H1 (cell line): ENCODE measurements around the gene ROR1. TPM values are rescaled to one million over a fixed set of nuclear protein-coding genes. Genes with fewer than 3 reads are reported as not detected.

Source experiments
- CTCF ChIA-PET: fragments of 300-600 bp; sonication (Branson Sonifier 250); formaldehyde crosslinking; loops from one replicate; lab custom pipeline; 2021; ENCODE audit not compliant: partially characterized antibody; lab: Charles Lee
- POLR2A ChIA-PET: fragments of 300-600 bp; sonication (Branson Sonifier 250); formaldehyde crosslinking; loops from one replicate; lab custom pipeline; 2021; ENCODE audit warnings: inconsistent platforms; ENCODE audit not compliant: partially characterized antibody; lab: Charles Lee
- DNase-seq, 2 experiments: peaks; one replicate each; pipeline versions ENCODE4 v3.0.0 to v3.0.0-alpha.2; 2010 to 2022; ENCODE audit warnings: low spot score in 2 of 2, low read depth in 1 of 2, mixed read lengths in 1 of 2
- FAIRE-seq: peaks from 2 replicates; lab custom pipeline; 2011; peaks lifted over from hg19 to GRCh38; lab: Jason Lieb, UNC
- H2AFZ ChIP-seq: 2 replicates; pipeline ENCODE4 v1.8.1; 2012; ENCODE audit warnings: low read length, inconsistent platforms
- H2AK5ac ChIP-seq: 2 replicates; pipeline ENCODE4 v1.6.1; 2013; ENCODE audit warnings: low read depth, low read length
- H2BK120ac ChIP-seq: replicated peaks from 2 replicates; pipeline ENCODE3; 2013; ENCODE audit warnings: low read depth, low read length, inconsistent platforms
- H2BK12ac ChIP-seq: 2 replicates; pipeline ENCODE4 v1.6.1; 2013; ENCODE audit warnings: low read depth, low read length
- H2BK15ac ChIP-seq: 2 replicates; pipeline ENCODE4 v1.6.1; 2013; ENCODE audit warnings: low read length
- H2BK20ac ChIP-seq: 2 replicates; pipeline ENCODE4 v1.6.1; 2013; ENCODE audit warnings: low read length
- H2BK5ac ChIP-seq: 2 replicates; pipeline ENCODE4 v1.6.1; 2013; ENCODE audit warnings: low read depth, low read length
- H3K14ac ChIP-seq: 2 replicates; pipeline ENCODE4 v1.6.1; 2013; ENCODE audit warnings: inconsistent platforms; ENCODE audit not compliant: insufficient read length
- H3K18ac ChIP-seq: 2 replicates; pipeline ENCODE4 v1.6.1; 2013; ENCODE audit warnings: low read length; ENCODE audit errors: extremely low read depth
- H3K23ac ChIP-seq: 2 replicates; pipeline ENCODE4 v1.6.1; 2013; ENCODE audit warnings: inconsistent platforms; ENCODE audit not compliant: insufficient read length
- H3K23me2 ChIP-seq: 2 replicates; pipeline ENCODE4 v1.6.1; 2013; ENCODE audit warnings: low read depth, low read length
- H3K27ac ChIP-seq: 2 replicates; pipeline ENCODE4 v1.6.1; 2011; ENCODE audit warnings: low read depth, low read length, inconsistent platforms
- H3K27me3 ChIP-seq, 4 experiments: replicated peaks in 1 of 4; 1 replicate in 1 of 4; 2 replicates in 3 of 4; pipeline versions ENCODE4 v1.6.1 to v1.8.1; 2011 to 2013; ENCODE audit warnings: low read length in 3 of 4, mild to moderate bottlenecking in 3 of 4, inconsistent platforms in 2 of 4, mixed read lengths in 2 of 4, moderate library complexity in 1 of 4; ENCODE audit not compliant: control insufficient read depth in 3 of 4, insufficient read depth in 3 of 4; ENCODE audit errors: extremely low read depth in 1 of 4
- H3K36me3 ChIP-seq, 4 experiments: 2 replicates each; pipeline versions ENCODE4 v1.6.1 to v1.8.1; 2011 to 2013; ENCODE audit warnings: mild to moderate bottlenecking in 4 of 4, low read length in 3 of 4, moderate library complexity in 2 of 4, control low read depth in 1 of 4, inconsistent platforms in 1 of 4; ENCODE audit not compliant: insufficient read depth in 4 of 4, control insufficient read depth in 2 of 4
- H3K4ac ChIP-seq: replicated peaks from 2 replicates; pipeline ENCODE3; 2013; ENCODE audit warnings: low read length, low read depth, mixed read lengths, inconsistent platforms; ENCODE audit not compliant: insufficient read length
- H3K4me1 ChIP-seq, 4 experiments: replicated peaks in 1 of 4; 1 replicate in 1 of 4; 2 replicates in 3 of 4; pipeline versions ENCODE4 v1.6.1 to v1.8.1; 2011 to 2013; ENCODE audit warnings: low read length in 3 of 4, inconsistent platforms in 2 of 4, mixed read lengths in 1 of 4; ENCODE audit not compliant: insufficient read depth in 4 of 4, control insufficient read depth in 3 of 4
- H3K4me2 ChIP-seq, 2 experiments: 2 replicates each; pipeline versions ENCODE4 v1.6.1 to v1.8.1; 2011 to 2013; ENCODE audit warnings: low read depth in 2 of 2, low read length in 2 of 2, control low read depth in 1 of 2, inconsistent platforms in 1 of 2, mild to moderate bottlenecking in 1 of 2; ENCODE audit not compliant: insufficient read depth in 1 of 2
- H3K4me3 ChIP-seq, 4 experiments: fragments of 200-600, 300-600 bp in 1 of 4; sonication (generic), shearing (Covaris generic), sonication (Bioruptor Twin) in 1 of 4; 2 replicates each; pipeline versions ENCODE4 v1.5.1 to v1.8.1; 2011 to 2016; ENCODE audit warnings: low read length in 4 of 4, low read depth in 3 of 4, control low read depth in 2 of 4, inconsistent platforms in 2 of 4, mild to moderate bottlenecking in 2 of 4, mixed read lengths in 1 of 4, moderate library complexity in 1 of 4; ENCODE audit not compliant: insufficient read depth in 2 of 4; ENCODE audit errors: extremely low read depth in 1 of 4
- H3K56ac ChIP-seq: replicated peaks from 2 replicates; pipeline ENCODE3; 2013; ENCODE audit warnings: low read depth, mild to moderate bottlenecking, mixed read lengths, low read length, inconsistent platforms; ENCODE audit not compliant: insufficient read length
- H3K79me1 ChIP-seq: 2 replicates; pipeline ENCODE4 v1.6.1; 2013; ENCODE audit warnings: low read depth, low read length, control low read depth
- H3K79me2 ChIP-seq, 2 experiments: 2 replicates each; pipeline versions ENCODE4 v1.6.1 to v1.8.1; 2012 to 2013; ENCODE audit warnings: low read length in 2 of 2, mild to moderate bottlenecking in 2 of 2, inconsistent platforms in 1 of 2; ENCODE audit not compliant: insufficient read depth in 2 of 2, control insufficient read depth in 1 of 2
- H3K9ac ChIP-seq, 4 experiments: replicated peaks in 1 of 4; 1 replicate in 1 of 4; 2 replicates in 3 of 4; pipeline versions ENCODE4 v1.6.1 to v1.8.1; 2011 to 2013; ENCODE audit warnings: low read depth in 3 of 4, low read length in 3 of 4, control low read depth in 2 of 4, mild to moderate bottlenecking in 2 of 4, moderate library complexity in 2 of 4, inconsistent platforms in 1 of 4; ENCODE audit errors: extremely low read depth in 1 of 4
- H3K9me3 ChIP-seq, 2 experiments: 2 replicates each; pipeline versions ENCODE4 v1.6.1 to v1.8.1; 2012 to 2013; ENCODE audit warnings: mild to moderate bottlenecking in 2 of 2, moderate library complexity in 2 of 2, control low read depth in 1 of 2, inconsistent platforms in 1 of 2, low read depth in 1 of 2, low read length in 1 of 2, mixed read lengths in 1 of 2; ENCODE audit not compliant: insufficient read depth in 2 of 2
- H4K20me1 ChIP-seq, 2 experiments: replicated peaks in 1 of 2; 2 replicates each; pipeline versions ENCODE3 to v1.8.1; 2011 to 2013; ENCODE audit warnings: inconsistent platforms in 2 of 2, low read length in 2 of 2, mild to moderate bottlenecking in 1 of 2; ENCODE audit not compliant: insufficient read depth in 2 of 2, control insufficient read depth in 1 of 2
- H4K5ac ChIP-seq: 2 replicates; pipeline ENCODE4 v1.6.1; 2013; ENCODE audit warnings: low read length, low read depth, mixed read lengths, inconsistent platforms; ENCODE audit not compliant: insufficient read length
- H4K8ac ChIP-seq: 2 replicates; pipeline ENCODE4 v1.8.0; 2013; ENCODE audit warnings: mild to moderate bottlenecking, moderate library complexity, low read length, inconsistent platforms; ENCODE audit not compliant: insufficient read depth; ENCODE audit errors: extremely low read depth
- H4K91ac ChIP-seq: replicated peaks from 2 replicates; pipeline ENCODE3; 2013; ENCODE audit warnings: low read length, mixed read lengths, inconsistent platforms; ENCODE audit not compliant: insufficient read length
- BCL11A ChIP-seq, 2 experiments: IDR thresholded peaks; one replicate each; pipeline ENCODE4 v1.6.1; 2011; ENCODE audit warnings: low read depth in 2 of 2, low read length in 2 of 2, mild to moderate bottlenecking in 2 of 2
- BRCA1 ChIP-seq: IDR thresholded peaks from 2 replicates; pipeline ENCODE4 v1.6.1; 2012; ENCODE audit warnings: low read depth, low read length, improper control_type of control experiment
- CHD1 ChIP-seq: IDR thresholded peaks from 2 replicates; pipeline ENCODE4 v1.6.1; 2012; ENCODE audit warnings: low read depth, low read length, improper control_type of control experiment
- EP300 ChIP-seq, 2 experiments: IDR thresholded peaks; 1 replicate in 1 of 2; 2 replicates in 1 of 2; pipeline ENCODE4 v1.6.1; 2011 to 2012; ENCODE audit warnings: low read depth in 2 of 2, low read length in 2 of 2, mild to moderate bottlenecking in 2 of 2, borderline replicate concordance in 1 of 2, inconsistent platforms in 1 of 2, moderate library complexity in 1 of 2
- FOSL1 ChIP-seq: IDR thresholded peaks from 2 replicates; pipeline ENCODE4 v1.6.1; 2011; ENCODE audit warnings: mild to moderate bottlenecking, low read depth, low read length, moderate library complexity; ENCODE audit not compliant: insufficient read depth
- ZNF274 ChIP-seq: IDR thresholded peaks from 2 replicates; pipeline ENCODE4 v1.7.0; 2012; ENCODE audit warnings: low read length, borderline replicate concordance; ENCODE audit errors: extremely low read depth
- WGBS, 2 experiments: shearing (Covaris generic) in 1 of 2; methylation state at CpG; one replicate each; pipeline versions ENCODE4 v1.1.6 to v1.1.7; 2013 to 2015; ENCODE audit warnings: low lambda C conversion rate in 2 of 2, mixed read lengths in 2 of 2, inconsistent platforms in 1 of 2, low coverage in 1 of 2, missing lambda C conversion rate in 1 of 2; ENCODE audit not compliant: insufficient replicate concordance in 2 of 2, insufficient coverage in 1 of 2, insufficient read length in 1 of 2; ENCODE audit errors: extremely low coverage in 1 of 2, missing lambda C conversion rate in 1 of 2; 5-methylcytosine and 5-hydroxymethylcytosine counted together
- polyA plus RNA-seq, 7 experiments: library from polyadenylated mRNA; depleted of rRNA in 3 of 7; stranded (reverse) in 5 of 7; unstranded in 2 of 7; fragments of >200 nt in 5 of 7; fragments of 200-250 nt in 2 of 7; gene quantifications; 1 replicate in 5 of 7; 2 replicates in 1 of 7; 4 replicates in 1 of 7; pipeline versions ENCODE4 v1.2.1 to v1.2.3, GENCODE V29; 2011 to 2013; ENCODE audit warnings: missing spikeins in 2 of 7, mixed read lengths in 2 of 7
- total RNA-seq: library from RNA; stranded (reverse); fragmentation: NEBNext Ultra II Directional; extraction: Animal tissue kit (Norgen Biotek cat#: 25700); gene quantifications from 2 replicates; pipeline ENCODE4 v1.2.1, GENCODE V29; 2021

Gene ROR1
- total and polyA plus RNA-seq, 2 of the 8 experiments (the other 6 are each of a cell fraction or from before 2014, with no cell fraction given): 33.6 to 73.6 TPM

DNA sequence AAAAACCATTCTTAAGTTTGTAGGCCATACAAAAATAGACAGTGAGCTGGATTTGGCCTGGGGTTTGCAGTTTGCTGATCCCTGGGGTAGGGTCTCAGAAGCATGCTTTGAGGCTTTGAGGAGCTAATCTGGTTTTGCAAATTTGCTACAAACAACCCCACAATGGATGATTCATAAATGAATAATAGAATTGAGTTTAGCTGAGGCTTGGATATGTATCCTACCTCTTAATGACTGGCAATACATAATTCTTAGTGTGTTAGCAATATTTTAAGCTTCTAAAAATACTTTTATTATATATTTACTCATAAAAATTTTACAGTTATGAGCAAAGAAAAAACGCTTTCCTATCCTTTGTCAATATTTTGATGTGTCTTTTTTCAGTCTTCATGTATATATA is 50.6 kb downstream of the ROR1 start:
- Histone ChIP-seq H3K4ac (no peak overlapping the region), H3K4me1 (peaks cover 0 to 10% (median 5%) of the 10 kb centered on the region in 4 experiments; a peak in 3 of 7 replicates), H3K27me3 (no peaks in the 10 kb centered on the region), H3K23me2 (peaks cover 3% of the 10 kb centered on the region; the same call in 1 of the 2 replicates), H2BK12ac (no peak overlapping the region), H3K36me3 (no peaks in the 10 kb centered on the region; a peak in 1 of 8 replicates), H3K23ac (no peak overlapping the region), H3K14ac (no peak overlapping the region), H2BK5ac (no peak overlapping the region), H2BK15ac (no peak overlapping the region), H4K8ac (no peak overlapping the region), H4K91ac (no peak overlapping the region), H4K20me1 (peaks cover 4 to 17% of the 10 kb centered on the region in 2 experiments), H2BK20ac (no peak overlapping the region), H4K5ac (no peak overlapping the region), H3K4me2 (no peak overlapping the region), H3K79me1 (peaks cover 10% of the 10 kb centered on the region; the same call in 1 of the 2 replicates)
- 83% methylated on average over 1 of the region's 1 CpG; no CpG with 5 or more reads in 1 of the 2 experiments for WGBS, 2 experiments
- TF ChIP-seq BCL11A (IDR thresholded peaks at IDR 0.05; ENCODE audit: low read depth in 2 of 2, low read length in 2 of 2): no peak
- TF ChIP-seq EP300 (IDR thresholded peaks at IDR 0.05; ENCODE audit: borderline replicate concordance in 1 of 2, low read depth in 2 of 2, low read length in 2 of 2): no peak
- TF ChIP-seq BRCA1: no peak
- TF ChIP-seq CHD1: no peak
- no peak for TF ChIP-seq FOSL1
- no peak for TF ChIP-seq ZNF274
- TF ChIP-seq, all 59 proteins: peak for 0
- no peak for DNase-seq
- Histone ChIP-seq H3K9me3 (peaks cover 0 to 3% of the 10 kb centered on the region in 2 experiments; a peak in 1 of 4 replicates), H3K56ac (no peak overlapping the region), H2AK5ac (no peak overlapping the region), H3K18ac (no peak overlapping the region), H2AFZ (no peak overlapping the region), H3K9ac (no peak overlapping the region), H2BK120ac (no peak overlapping the region), H3K27ac (no peak overlapping the region), H3K79me2 (peaks cover 29 to 100% of the 10 kb centered on the region in 2 experiments), H3K4me3 (no peak overlapping the region)
- FAIRE-seq: no peak
- ChIA-PET CTCF (interaction anchor here (0.9 to 2.0 kb wide), 4 partner anchors 13 to 27 kb away, joined by 3 to 8 read pairs (median 4); no protein-coding TSS in a partner anchor), POLR2A (interaction anchor here (1.4 kb wide), 1 partner anchor 44 kb away, joined by 3 read pairs; no protein-coding TSS in a partner anchor)
